Keratinocyte (primary cell): Measurements from ENCODE around the gene MX1. TPM values are rescaled to one million over a fixed set of nuclear protein-coding genes. Genes with fewer than 3 reads are reported as not detected.

Source experiments
- DNase-seq: peaks from one replicate; pipeline ENCODE4 v3.0.0-alpha.2; 2011; ENCODE audit warnings: low read depth, missing footprints, low spot score
- FAIRE-seq: peaks from 2 replicates; lab custom pipeline; 2011; peaks lifted over from hg19 to GRCh38; lab: Jason Lieb, UNC
- H2AFZ ChIP-seq: 2 replicates; pipeline ENCODE4 v1.6.0; 2012; ENCODE audit warnings: low read length, control low read depth, inconsistent platforms; ENCODE audit not compliant: control insufficient read depth
- H3K27ac ChIP-seq: 2 replicates; pipeline ENCODE4 v1.5.1; 2011; ENCODE audit warnings: low read length; ENCODE audit not compliant: control insufficient read depth, insufficient read depth
- H3K27me3 ChIP-seq: 3 replicates; pipeline ENCODE4 v1.6.0; 2011; ENCODE audit warnings: low read length; ENCODE audit not compliant: control insufficient read depth, insufficient read depth; ENCODE audit errors: extremely low read depth
- H3K36me3 ChIP-seq, 2 experiments: 2 replicates in 1 of 2; 3 replicates in 1 of 2; pipeline ENCODE4 v1.5.1; 2011; ENCODE audit warnings: low read length in 2 of 2, mild to moderate bottlenecking in 1 of 2; ENCODE audit not compliant: control insufficient read depth in 2 of 2, insufficient read depth in 2 of 2; ENCODE audit errors: extremely low read depth in 1 of 2
- H3K4me1 ChIP-seq: 3 replicates; pipeline ENCODE4 v1.5.1; 2011; ENCODE audit warnings: low read length; ENCODE audit not compliant: control insufficient read depth, insufficient read depth; ENCODE audit errors: extremely low read depth
- H3K4me2 ChIP-seq: 3 replicates; pipeline ENCODE4 v1.6.0; 2011; ENCODE audit warnings: low read depth, low read length; ENCODE audit not compliant: control insufficient read depth, insufficient read depth; ENCODE audit errors: extremely low read depth
- H3K4me3 ChIP-seq, 3 experiments: fragments of 200-600 bp in 1 of 3; sonication (generic) in 1 of 3; 2 replicates in 2 of 3; 3 replicates in 1 of 3; pipeline ENCODE4 v1.5.1; 2011 to 2016; ENCODE audit warnings: low read length in 3 of 3, mild to moderate bottlenecking in 3 of 3, control low read depth in 2 of 3, inconsistent platforms in 1 of 3, low read depth in 1 of 3, mixed read lengths in 1 of 3, mixed run types in 1 of 3, moderate library complexity in 1 of 3; ENCODE audit not compliant: control insufficient read depth in 2 of 3, insufficient read depth in 2 of 3; ENCODE audit errors: extremely low read depth in 1 of 3
- H3K79me2 ChIP-seq: 2 replicates; pipeline ENCODE4 v1.6.0; 2012; ENCODE audit warnings: low read length; ENCODE audit not compliant: control insufficient read depth, insufficient read depth
- H3K9ac ChIP-seq: 3 replicates; pipeline ENCODE4 v1.6.0; 2011; ENCODE audit warnings: low read length; ENCODE audit not compliant: control insufficient read depth, insufficient read depth; ENCODE audit errors: extremely low read depth
- H3K9me1 ChIP-seq: 3 replicates; pipeline ENCODE4 v1.6.0; 2011; ENCODE audit warnings: low read length; ENCODE audit not compliant: control insufficient read depth, insufficient read depth; ENCODE audit errors: extremely low read depth
- H3K9me3 ChIP-seq: 2 replicates; pipeline ENCODE4 v1.5.1; 2012; ENCODE audit warnings: low read depth, low read length; ENCODE audit not compliant: control insufficient read depth
- H4K20me1 ChIP-seq: 3 replicates; pipeline ENCODE4 v1.6.0; 2011; ENCODE audit warnings: low read length; ENCODE audit not compliant: control insufficient read depth, insufficient read depth; ENCODE audit errors: extremely low read depth
- EZH2 ChIP-seq: IDR thresholded peaks from one replicate; pipeline ENCODE4 v1.6.1; 2012; ENCODE audit warnings: inconsistent platforms, mild to moderate bottlenecking, low read length, moderate library complexity
- dilution Hi-C: fragments of 300-500 bp; cut with MboI; formaldehyde crosslinking; loops from one replicate; pipeline ENCODE4 v1.7.0; 2020; ENCODE audit warnings: low sequenced_read_pairs; ENCODE audit not compliant: extremely low pct_ligation_motif_present
- polyA plus RNA-seq, 5 experiments: library from polyadenylated mRNA; depleted of rRNA in 3 of 5; stranded (reverse) in 3 of 5; stranded (forward) in 1 of 5; unstranded in 1 of 5; fragments of >200 nt; gene quantifications; 1 replicate in 1 of 5; 2 replicates in 3 of 5; 3 replicates in 1 of 5; pipeline versions ENCODE4 v1.2.1 to v1.2.3, GENCODE V29; 2011 to 2012; ENCODE audit warnings: missing spikeins in 2 of 5, low read depth in 1 of 5, low replicate concordance in 1 of 5
- TF ChIP-seq, protein P1 (sequence below), 3 experiments: IDR thresholded peaks in 1 of 3; conservative IDR thresholded peaks in 1 of 3; optimal IDR thresholded peaks in 1 of 3; 2 replicates in 2 of 3; 3 replicates in 1 of 3; pipeline versions ENCODE3 to v1.5.1; 2011; ENCODE audit warnings: low read length in 3 of 3, mild to moderate bottlenecking in 3 of 3, moderate library complexity in 2 of 3, control low read depth in 1 of 3, inconsistent platforms in 1 of 3; ENCODE audit not compliant: insufficient read depth in 2 of 3; ENCODE audit errors: extremely low read depth in 1 of 3

The MX1 gene
- polyA plus RNA-seq, 1 donor (not counting 4 experiments of a cell fraction or from before 2014, with no cell fraction given), result 151 TPM

DNA sequence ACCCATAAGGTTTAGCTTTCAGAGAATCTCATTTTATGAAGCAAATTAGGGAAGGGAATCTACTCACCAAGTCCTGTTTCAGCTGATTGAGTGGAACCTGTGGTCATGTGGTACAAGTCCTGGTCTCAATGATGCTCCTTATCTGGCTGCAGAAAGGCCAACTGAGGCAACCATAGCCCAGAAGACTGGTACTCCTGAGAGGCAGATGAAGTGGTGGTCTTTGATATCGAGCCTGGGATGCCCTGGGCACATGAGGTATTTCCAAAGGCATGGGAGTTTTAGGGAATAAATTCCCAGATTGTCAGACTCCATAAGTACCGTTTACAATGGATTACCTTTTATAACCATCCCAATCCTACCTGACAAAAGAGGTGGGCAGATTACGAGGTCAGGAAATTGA lies 3.3 kb downstream of the MX1 start:
- FAIRE-seq, result no peak

DNA sequence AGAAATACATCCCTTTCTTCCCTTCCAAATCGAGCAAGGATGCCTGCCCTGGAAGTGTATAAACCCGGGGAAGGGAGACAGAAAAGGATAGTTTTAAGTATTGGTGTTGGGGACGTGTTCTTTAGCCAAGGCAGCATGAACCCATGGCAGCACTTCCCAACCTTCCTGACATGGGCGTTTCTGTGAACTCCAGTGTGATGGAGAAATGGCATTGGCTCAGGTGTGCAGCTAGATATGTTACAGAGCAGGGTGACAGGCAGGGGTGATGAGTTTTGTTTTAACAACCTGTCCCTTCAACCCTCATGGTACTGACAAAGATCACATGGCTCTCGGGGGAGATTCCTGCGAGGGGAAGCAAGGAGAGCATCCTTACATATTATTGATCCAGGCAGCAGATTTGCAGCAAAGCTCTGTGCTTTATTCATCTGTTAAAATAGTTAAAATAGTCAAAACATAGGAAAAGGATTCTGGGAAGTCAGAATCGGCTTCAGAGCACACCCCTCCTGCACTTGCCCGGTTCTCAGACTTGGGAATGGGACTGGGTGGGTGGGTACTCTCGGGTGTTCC lies 4.0 kb downstream of the MX1 start:
- H2AFZ ChIP-seq, result no peak overlapping the region
- no peak overlapping the region for H3K4me3 ChIP-seq
- no peaks in the 10 kb centered on the region for H3K9me3 ChIP-seq
- DNase-seq, result no peak
- no peak for FAIRE-seq
- H4K20me1 ChIP-seq, result no peaks in the 10 kb centered on the region
- H3K4me1 ChIP-seq, result peaks cover 4% of the 10 kb centered on the region
- H3K79me2 ChIP-seq, result peaks cover 10% of the 10 kb centered on the region
- H3K27ac ChIP-seq, result no peak overlapping the region
- H3K27me3 ChIP-seq, result no peaks in the 10 kb centered on the region
- dilution Hi-C loops, result no loop called here
- peaks cover 8 to 32% of the 10 kb centered on the region in 2 experiments for H3K36me3 ChIP-seq
- no peaks in the 10 kb centered on the region for H3K9me1 ChIP-seq
- no peak for TF ChIP-seq EZH2
- TF ChIP-seq, protein P1, sequence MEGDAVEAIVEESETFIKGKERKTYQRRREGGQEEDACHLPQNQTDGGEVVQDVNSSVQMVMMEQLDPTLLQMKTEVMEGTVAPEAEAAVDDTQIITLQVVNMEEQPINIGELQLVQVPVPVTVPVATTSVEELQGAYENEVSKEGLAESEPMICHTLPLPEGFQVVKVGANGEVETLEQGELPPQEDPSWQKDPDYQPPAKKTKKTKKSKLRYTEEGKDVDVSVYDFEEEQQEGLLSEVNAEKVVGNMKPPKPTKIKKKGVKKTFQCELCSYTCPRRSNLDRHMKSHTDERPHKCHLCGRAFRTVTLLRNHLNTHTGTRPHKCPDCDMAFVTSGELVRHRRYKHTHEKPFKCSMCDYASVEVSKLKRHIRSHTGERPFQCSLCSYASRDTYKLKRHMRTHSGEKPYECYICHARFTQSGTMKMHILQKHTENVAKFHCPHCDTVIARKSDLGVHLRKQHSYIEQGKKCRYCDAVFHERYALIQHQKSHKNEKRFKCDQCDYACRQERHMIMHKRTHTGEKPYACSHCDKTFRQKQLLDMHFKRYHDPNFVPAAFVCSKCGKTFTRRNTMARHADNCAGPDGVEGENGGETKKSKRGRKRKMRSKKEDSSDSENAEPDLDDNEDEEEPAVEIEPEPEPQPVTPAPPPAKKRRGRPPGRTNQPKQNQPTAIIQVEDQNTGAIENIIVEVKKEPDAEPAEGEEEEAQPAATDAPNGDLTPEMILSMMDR (optimal IDR thresholded peaks at IDR 0.05 in 1 of 3, IDR thresholded peaks at IDR 0.05 in 1 of 3, conservative IDR thresholded peaks at IDR 0.05 in 1 of 3; ENCODE audit: extremely low read depth in 1 of 3, insufficient read depth in 2 of 3, low read length in 3 of 3), result no peak
- H3K4me2 ChIP-seq, result no peak overlapping the region
- no peak overlapping the region for H3K9ac ChIP-seq

More for the DNA sequence above, 3.3 kb downstream of the MX1 start:
- no peak overlapping the region for H3K4me3 ChIP-seq
- H3K9me3 ChIP-seq, result no peaks in the 10 kb centered on the region
- H3K27ac ChIP-seq, result no peak overlapping the region
- TF ChIP-seq EZH2, result no peak
- TF ChIP-seq, protein P1 (optimal IDR thresholded peaks at IDR 0.05 in 1 of 3, IDR thresholded peaks at IDR 0.05 in 1 of 3, conservative IDR thresholded peaks at IDR 0.05 in 1 of 3; ENCODE audit: extremely low read depth in 1 of 3, insufficient read depth in 2 of 3, low read length in 3 of 3), result no peak
- no peaks in the 10 kb centered on the region for H3K27me3 ChIP-seq
- H2AFZ ChIP-seq, result no peak overlapping the region
- DNase-seq, result no peak
- peaks cover 10% of the 10 kb centered on the region for H3K79me2 ChIP-seq
- H3K36me3 ChIP-seq, result peaks cover 8 to 32% of the 10 kb centered on the region in 2 experiments
- dilution Hi-C loops, result no loop called here
- no peak overlapping the region for H3K4me2 ChIP-seq
- H3K9ac ChIP-seq, result no peak overlapping the region
- no peaks in the 10 kb centered on the region for H3K9me1 ChIP-seq
- H4K20me1 ChIP-seq, result no peaks in the 10 kb centered on the region
- H3K4me1 ChIP-seq, result peaks cover 4% of the 10 kb centered on the region
